ENCODE results near the gene PARD3B.

GRCh38 chr2:204535356-204535755, 9.9 kb upstream of the PARD3B start:
- TF ChIP-seq ZBTB33 (IDR thresholded peaks at IDR 0.05; ENCODE audit: extremely low read depth, insufficient replicate concordance, low read length): no peak
- no peak for TF ChIP-seq ZFX (IDR thresholded peaks at IDR 0.05)
- no peak for TF ChIP-seq ZNF274 (IDR thresholded peaks at IDR 0.05; ENCODE audit: low read depth, low read length)
- no peak for TF ChIP-seq EZH2 (IDR thresholded peaks at IDR 0.05)
- TF ChIP-seq CTCF (IDR thresholded peaks at IDR 0.05 in 2 of 3, conservative IDR thresholded peaks at IDR 0.05 in 1 of 3; ENCODE audit: borderline replicate concordance in 1 of 3, insufficient read depth in 1 of 3, low read depth in 2 of 3, low read length in 2 of 3): no peak
- no peak for TF ChIP-seq EZH2phosphoT487 (IDR thresholded peaks at IDR 0.05; ENCODE audit: borderline replicate concordance)
- TF ChIP-seq RAD21 (IDR thresholded peaks at IDR 0.05; ENCODE audit: low read depth): no peak
- TF ChIP-seq YY1 (IDR thresholded peaks at IDR 0.05; ENCODE audit: extremely low read depth, insufficient replicate concordance, low read depth, low read length): no peak
- no peak for TF ChIP-seq JUND (IDR thresholded peaks at IDR 0.05)
- no peak for TF ChIP-seq POLR2AphosphoS5 (IDR thresholded peaks at IDR 0.05; ENCODE audit: low read depth, low read length)
- TF ChIP-seq REST (IDR thresholded peaks at IDR 0.05; ENCODE audit: low read depth): no peak
- no peak for TF ChIP-seq POLR2A (IDR thresholded peaks at IDR 0.05; ENCODE audit: borderline replicate concordance, extremely low read depth, insufficient read depth, insufficient read length)
